HK-2 (cell line): ENCODE data around the gene PCSK5.
"Not testable (repeated sequence)": the region's sequence is repeated elsewhere in the genome, so short reads cannot be mapped to it uniquely, and the experiment has no call there.

ENCODE experiments used
- DNase-seq: peaks from one replicate; pipeline ENCODE4 v3.0.0-alpha.2; 2018; ENCODE audit not compliant: unreplicated experiment

Gene PCSK5

GRCh38 chr9:76307047-76307446 lies 416.6 kb downstream of the PCSK5 start:
- DNase-seq, result not testable (repeated sequence)

GRCh38 chr9:76310577-76310976 lies 420.1 kb downstream of the PCSK5 start:
- no peak for DNase-seq

GRCh38 chr9:76310991-76311390 lies 420.5 kb downstream of the PCSK5 start:
- DNase-seq, result no peak

- no peak for DNase-seq
Observed at GRCh38 chr9:76311537-76311936, 421.1 kb downstream of the PCSK5 start.

GRCh38 chr9:76313771-76314170 lies 423.3 kb downstream of the PCSK5 start:
- no peak for DNase-seq

- no peak for DNase-seq
Observed at GRCh38 chr9:76314321-76314720, 423.8 kb downstream of the PCSK5 start.

- DNase-seq, result no peak
Observed at GRCh38 chr9:76316069-76316468, 425.6 kb downstream of the PCSK5 start.

GRCh38 chr9:76319466-76319865 lies 429.0 kb downstream of the PCSK5 start:
- DNase-seq, result not testable (repeated sequence)

- no peak for DNase-seq
Observed at GRCh38 chr9:76321195-76321828, 430.8 kb downstream of the PCSK5 start.

- DNase-seq, result no peak
Observed at GRCh38 chr9:76322810-76323209, 432.3 kb downstream of the PCSK5 start.

- no peak for DNase-seq
Observed at GRCh38 chr9:76323490-76323889, 433.0 kb downstream of the PCSK5 start.

- DNase-seq, result not testable (repeated sequence)
Observed at GRCh38 chr9:76324030-76324429, 433.6 kb downstream of the PCSK5 start.

- no peak for DNase-seq
Observed at GRCh38 chr9:76330034-76330433, 439.6 kb downstream of the PCSK5 start.

GRCh38 chr9:76333388-76333787 lies 442.9 kb downstream of the PCSK5 start:
- no peak for DNase-seq

GRCh38 chr9:76333964-76334363 lies 443.5 kb downstream of the PCSK5 start:
- DNase-seq, result no peak

- no peak for DNase-seq
Observed at GRCh38 chr9:76336027-76336426, 445.6 kb downstream of the PCSK5 start.

GRCh38 chr9:76338418-76338817 lies 447.9 kb downstream of the PCSK5 start:
- DNase-seq, result no peak

- DNase-seq, result no peak
Observed at GRCh38 chr9:76341616-76342015, 451.1 kb downstream of the PCSK5 start.

- DNase-seq, result no peak
Observed at GRCh38 chr9:76342201-76342600, 451.7 kb downstream of the PCSK5 start.

- DNase-seq, result no peak
Observed at GRCh38 chr9:76342858-76343257, 452.4 kb downstream of the PCSK5 start.

- DNase-seq, result no peak
Observed at GRCh38 chr9:76349865-76350264, 459.4 kb downstream of the PCSK5 start.

- DNase-seq, result no peak
Observed at GRCh38 chr9:76351006-76351405, 460.5 kb downstream of the PCSK5 start.

GRCh38 chr9:76352026-76352620 lies 461.6 kb downstream of the PCSK5 start:
- no peak for DNase-seq

- no peak for DNase-seq
Observed at GRCh38 chr9:76353280-76353679, 462.8 kb downstream of the PCSK5 start.
